GM23338 (cell line): ENCODE measurements around the gene PINK1. TPM values are rescaled to one million over a fixed set of nuclear protein-coding genes. Genes with fewer than 3 reads are reported as not detected.

Experiments used
- ATAC-seq: fragments of 200-7000 bp; cut with Tn5 transposase; 3 replicates; pipeline ENCODE4 v1.9.1; 2020
- DNase-seq: peaks from one replicate; pipeline ENCODE4 v3.0.0-alpha.2; 2015; ENCODE audit warnings: low spot score
- H2AFZ ChIP-seq: fragments of 200-600 bp; sonication (generic); 2 replicates; pipeline ENCODE4 v1.8.0; 2016; ENCODE audit warnings: antibody characterized with exemption, mild to moderate bottlenecking, moderate library complexity
- H3F3A ChIP-seq: fragments of 200-600 bp; sonication (generic); replicated peaks from 2 replicates; pipeline ENCODE4 v1.8.0; 2017; ENCODE audit warnings: antibody characterized with exemption, mixed run types, low read depth
- H3K27ac ChIP-seq: fragments of 200-600 bp; sonication (generic); 2 replicates; pipeline ENCODE4 v1.6.1; 2016; ENCODE audit warnings: low read depth
- H3K27me3 ChIP-seq: fragments of 200-600 bp; sonication (generic); 2 replicates; pipeline ENCODE4 v1.8.0; 2016; ENCODE audit warnings: mild to moderate bottlenecking, mixed run types, moderate library complexity; ENCODE audit not compliant: insufficient read depth
- H3K36me3 ChIP-seq: fragments of 200-600 bp; sonication (generic); 2 replicates; pipeline ENCODE4 v1.8.0; 2016; ENCODE audit warnings: mild to moderate bottlenecking; ENCODE audit not compliant: insufficient read depth
- H3K4me1 ChIP-seq: fragments of 200-600 bp; sonication (generic); 2 replicates; pipeline ENCODE4 v1.8.0; 2016; ENCODE audit warnings: mild to moderate bottlenecking, moderate library complexity; ENCODE audit not compliant: insufficient read depth
- H3K4me2 ChIP-seq: fragments of 200-600 bp; sonication (generic); 2 replicates; pipeline ENCODE4 v1.7.1; 2017; ENCODE audit warnings: mixed run types
- H3K4me3 ChIP-seq: fragments of 200-600 bp; sonication (generic); 2 replicates; pipeline ENCODE4 v1.6.1; 2016; ENCODE audit warnings: mixed run types
- H3K79me2 ChIP-seq: fragments of 200-600 bp; sonication (generic); replicated peaks from 2 replicates; pipeline ENCODE4 v1.8.0; 2017; ENCODE audit warnings: mild to moderate bottlenecking; ENCODE audit not compliant: insufficient read depth
- H3K9me2 ChIP-seq: fragments of 200-600 bp; sonication (generic); 2 replicates; pipeline ENCODE4 v1.8.0; 2017; ENCODE audit not compliant: insufficient read depth
- H4K20me1 ChIP-seq: fragments of 200-600 bp; sonication (generic); replicated peaks from 2 replicates; pipeline ENCODE4 v1.8.0; 2017; ENCODE audit warnings: mild to moderate bottlenecking; ENCODE audit not compliant: insufficient read depth
- H3K27ac Mint-ChIP-seq: 2 replicates; pipeline ENCODE4 v1.8.0; 2020; ENCODE audit warnings: inconsistent platforms, mild to moderate bottlenecking, moderate library complexity, mixed read lengths
- H3K27me3 Mint-ChIP-seq: 3 replicates; pipeline ENCODE4 v1.8.0; 2022; ENCODE audit warnings: low read depth, mild to moderate bottlenecking, moderate library complexity, mixed read lengths, inconsistent platforms; ENCODE audit not compliant: insufficient read depth, poor library complexity
- H3K36me3 Mint-ChIP-seq: 3 replicates; pipeline ENCODE4 v1.8.0; 2021; ENCODE audit warnings: low read depth, mild to moderate bottlenecking, inconsistent platforms, moderate library complexity, mixed read lengths
- H3K4me1 Mint-ChIP-seq: 3 replicates; pipeline ENCODE4 v1.8.0; 2020; ENCODE audit warnings: mild to moderate bottlenecking, inconsistent platforms, mixed read lengths
- H3K4me3 Mint-ChIP-seq: 3 replicates; pipeline ENCODE4 v1.8.0; 2021; ENCODE audit warnings: moderate library complexity, mild to moderate bottlenecking, inconsistent platforms, mixed read lengths
- H3K9me3 Mint-ChIP-seq: 3 replicates; pipeline ENCODE4 v1.8.0; 2020; ENCODE audit warnings: moderate library complexity, mild to moderate bottlenecking, inconsistent platforms, mixed read lengths
- CREB1 ChIP-seq: fragments of 250-450 bp; sonication (Bioruptor Pico); IDR thresholded peaks from 2 replicates; pipeline ENCODE4 v1.5.0; 2020; ENCODE audit warnings: low read depth, mild to moderate bottlenecking, moderate library complexity
- CTCF ChIP-seq, 2 experiments: fragments of 200-600 bp in 1 of 2; sonication (generic) in 1 of 2; conservative IDR thresholded peaks; 2 replicates each; pipeline versions ENCODE4 v1.5.1 to v1.6.1; 2016 to 2017; ENCODE audit warnings: antibody characterized with exemption in 2 of 2, low read depth in 2 of 2, mild to moderate bottlenecking in 2 of 2, moderate library complexity in 1 of 2
- ETS1 ChIP-seq: IDR thresholded peaks from 2 replicates; pipeline ENCODE4 v1.6.1; 2016; ENCODE audit warnings: antibody characterized with exemption
- EZH2 ChIP-seq: fragments of 200-600 bp; sonication (generic); IDR thresholded peaks from one replicate; pipeline ENCODE4 v1.8.0; 2017; ENCODE audit warnings: antibody characterized with exemption, mild to moderate bottlenecking, low read depth; ENCODE audit not compliant: unreplicated experiment
- EZH2phosphoT487 ChIP-seq: fragments of 200-600 bp; sonication (generic); IDR thresholded peaks from one replicate; pipeline ENCODE4 v1.8.1; 2018; ENCODE audit warnings: antibody characterized with exemption; ENCODE audit not compliant: unreplicated experiment
- JUNB ChIP-seq: IDR thresholded peaks from one replicate; pipeline ENCODE4 v1.6.1; 2016; ENCODE audit warnings: antibody characterized with exemption; ENCODE audit not compliant: unreplicated experiment
- NANOG ChIP-seq: IDR thresholded peaks from 2 replicates; pipeline ENCODE4 v1.6.1; 2016; ENCODE audit warnings: antibody characterized with exemption, borderline replicate concordance
- POLR2AphosphoS5 ChIP-seq: IDR thresholded peaks from 2 replicates; pipeline ENCODE4 v1.6.1; 2016; ENCODE audit warnings: antibody characterized with exemption, low read depth
- STAT1 ChIP-seq: IDR thresholded peaks from one replicate; pipeline ENCODE4 v1.6.1; 2016; ENCODE audit warnings: antibody characterized with exemption; ENCODE audit not compliant: unreplicated experiment
- ZNF114 ChIP-seq: fragments of 250-450 bp; sonication (Bioruptor Pico); IDR thresholded peaks from 2 replicates; pipeline ENCODE4 v1.5.0; 2020; ENCODE audit warnings: mild to moderate bottlenecking, moderate library complexity
- polyA plus RNA-seq: library from polyadenylated mRNA; unstranded; fragments of >200 nt; fragmentation: Nextera tagmentation; extraction: Ambion mirVana; gene quantifications from 2 replicates; pipeline ENCODE4 v1.2.1, GENCODE V29; 2016
- total RNA-seq: library from RNA; depleted of rRNA; stranded (reverse); fragments of >200 nt; shearing (Covaris generic); gene quantifications from 2 replicates; pipeline ENCODE4 v1.2.3, GENCODE V29; 2014
- TF ChIP-seq, protein P1 (sequence below): IDR thresholded peaks from one replicate; pipeline ENCODE4 v1.6.1; 2018; ENCODE audit warnings: antibody characterized with exemption; ENCODE audit not compliant: unreplicated experiment
- TF ChIP-seq, protein P2 (sequence below): fragments of 250-450 bp; sonication (Bioruptor Pico); IDR thresholded peaks from 2 replicates; pipeline ENCODE4 v1.5.0; 2020; ENCODE audit warnings: mild to moderate bottlenecking, moderate library complexity

The PINK1 gene
- total and polyA plus RNA-seq, 2 experiments from 2014 or later, result 20.8 to 42.7 TPM

- H2AFZ ChIP-seq, result no peak overlapping the region
- H3K27me3 Mint-ChIP-seq, result peaks cover 4% of the 10 kb centered on the region
- TF ChIP-seq ETS1 (no peak), EZH2phosphoT487 (no peak), JUNB (no peak), STAT1 (no peak), CTCF (conservative IDR thresholded peaks at IDR 0.05; ENCODE audit: low read depth in 2 of 2) (no peak), EZH2 (no peak), NANOG (no peak), ZNF114 (no peak), CREB1 (no peak), POLR2AphosphoS5 (no peak)
- TF ChIP-seq, protein P1, sequence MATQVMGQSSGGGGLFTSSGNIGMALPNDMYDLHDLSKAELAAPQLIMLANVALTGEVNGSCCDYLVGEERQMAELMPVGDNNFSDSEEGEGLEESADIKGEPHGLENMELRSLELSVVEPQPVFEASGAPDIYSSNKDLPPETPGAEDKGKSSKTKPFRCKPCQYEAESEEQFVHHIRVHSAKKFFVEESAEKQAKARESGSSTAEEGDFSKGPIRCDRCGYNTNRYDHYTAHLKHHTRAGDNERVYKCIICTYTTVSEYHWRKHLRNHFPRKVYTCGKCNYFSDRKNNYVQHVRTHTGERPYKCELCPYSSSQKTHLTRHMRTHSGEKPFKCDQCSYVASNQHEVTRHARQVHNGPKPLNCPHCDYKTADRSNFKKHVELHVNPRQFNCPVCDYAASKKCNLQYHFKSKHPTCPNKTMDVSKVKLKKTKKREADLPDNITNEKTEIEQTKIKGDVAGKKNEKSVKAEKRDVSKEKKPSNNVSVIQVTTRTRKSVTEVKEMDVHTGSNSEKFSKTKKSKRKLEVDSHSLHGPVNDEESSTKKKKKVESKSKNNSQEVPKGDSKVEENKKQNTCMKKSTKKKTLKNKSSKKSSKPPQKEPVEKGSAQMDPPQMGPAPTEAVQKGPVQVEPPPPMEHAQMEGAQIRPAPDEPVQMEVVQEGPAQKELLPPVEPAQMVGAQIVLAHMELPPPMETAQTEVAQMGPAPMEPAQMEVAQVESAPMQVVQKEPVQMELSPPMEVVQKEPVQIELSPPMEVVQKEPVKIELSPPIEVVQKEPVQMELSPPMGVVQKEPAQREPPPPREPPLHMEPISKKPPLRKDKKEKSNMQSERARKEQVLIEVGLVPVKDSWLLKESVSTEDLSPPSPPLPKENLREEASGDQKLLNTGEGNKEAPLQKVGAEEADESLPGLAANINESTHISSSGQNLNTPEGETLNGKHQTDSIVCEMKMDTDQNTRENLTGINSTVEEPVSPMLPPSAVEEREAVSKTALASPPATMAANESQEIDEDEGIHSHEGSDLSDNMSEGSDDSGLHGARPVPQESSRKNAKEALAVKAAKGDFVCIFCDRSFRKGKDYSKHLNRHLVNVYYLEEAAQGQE, result no peak
- TF ChIP-seq, protein P2, sequence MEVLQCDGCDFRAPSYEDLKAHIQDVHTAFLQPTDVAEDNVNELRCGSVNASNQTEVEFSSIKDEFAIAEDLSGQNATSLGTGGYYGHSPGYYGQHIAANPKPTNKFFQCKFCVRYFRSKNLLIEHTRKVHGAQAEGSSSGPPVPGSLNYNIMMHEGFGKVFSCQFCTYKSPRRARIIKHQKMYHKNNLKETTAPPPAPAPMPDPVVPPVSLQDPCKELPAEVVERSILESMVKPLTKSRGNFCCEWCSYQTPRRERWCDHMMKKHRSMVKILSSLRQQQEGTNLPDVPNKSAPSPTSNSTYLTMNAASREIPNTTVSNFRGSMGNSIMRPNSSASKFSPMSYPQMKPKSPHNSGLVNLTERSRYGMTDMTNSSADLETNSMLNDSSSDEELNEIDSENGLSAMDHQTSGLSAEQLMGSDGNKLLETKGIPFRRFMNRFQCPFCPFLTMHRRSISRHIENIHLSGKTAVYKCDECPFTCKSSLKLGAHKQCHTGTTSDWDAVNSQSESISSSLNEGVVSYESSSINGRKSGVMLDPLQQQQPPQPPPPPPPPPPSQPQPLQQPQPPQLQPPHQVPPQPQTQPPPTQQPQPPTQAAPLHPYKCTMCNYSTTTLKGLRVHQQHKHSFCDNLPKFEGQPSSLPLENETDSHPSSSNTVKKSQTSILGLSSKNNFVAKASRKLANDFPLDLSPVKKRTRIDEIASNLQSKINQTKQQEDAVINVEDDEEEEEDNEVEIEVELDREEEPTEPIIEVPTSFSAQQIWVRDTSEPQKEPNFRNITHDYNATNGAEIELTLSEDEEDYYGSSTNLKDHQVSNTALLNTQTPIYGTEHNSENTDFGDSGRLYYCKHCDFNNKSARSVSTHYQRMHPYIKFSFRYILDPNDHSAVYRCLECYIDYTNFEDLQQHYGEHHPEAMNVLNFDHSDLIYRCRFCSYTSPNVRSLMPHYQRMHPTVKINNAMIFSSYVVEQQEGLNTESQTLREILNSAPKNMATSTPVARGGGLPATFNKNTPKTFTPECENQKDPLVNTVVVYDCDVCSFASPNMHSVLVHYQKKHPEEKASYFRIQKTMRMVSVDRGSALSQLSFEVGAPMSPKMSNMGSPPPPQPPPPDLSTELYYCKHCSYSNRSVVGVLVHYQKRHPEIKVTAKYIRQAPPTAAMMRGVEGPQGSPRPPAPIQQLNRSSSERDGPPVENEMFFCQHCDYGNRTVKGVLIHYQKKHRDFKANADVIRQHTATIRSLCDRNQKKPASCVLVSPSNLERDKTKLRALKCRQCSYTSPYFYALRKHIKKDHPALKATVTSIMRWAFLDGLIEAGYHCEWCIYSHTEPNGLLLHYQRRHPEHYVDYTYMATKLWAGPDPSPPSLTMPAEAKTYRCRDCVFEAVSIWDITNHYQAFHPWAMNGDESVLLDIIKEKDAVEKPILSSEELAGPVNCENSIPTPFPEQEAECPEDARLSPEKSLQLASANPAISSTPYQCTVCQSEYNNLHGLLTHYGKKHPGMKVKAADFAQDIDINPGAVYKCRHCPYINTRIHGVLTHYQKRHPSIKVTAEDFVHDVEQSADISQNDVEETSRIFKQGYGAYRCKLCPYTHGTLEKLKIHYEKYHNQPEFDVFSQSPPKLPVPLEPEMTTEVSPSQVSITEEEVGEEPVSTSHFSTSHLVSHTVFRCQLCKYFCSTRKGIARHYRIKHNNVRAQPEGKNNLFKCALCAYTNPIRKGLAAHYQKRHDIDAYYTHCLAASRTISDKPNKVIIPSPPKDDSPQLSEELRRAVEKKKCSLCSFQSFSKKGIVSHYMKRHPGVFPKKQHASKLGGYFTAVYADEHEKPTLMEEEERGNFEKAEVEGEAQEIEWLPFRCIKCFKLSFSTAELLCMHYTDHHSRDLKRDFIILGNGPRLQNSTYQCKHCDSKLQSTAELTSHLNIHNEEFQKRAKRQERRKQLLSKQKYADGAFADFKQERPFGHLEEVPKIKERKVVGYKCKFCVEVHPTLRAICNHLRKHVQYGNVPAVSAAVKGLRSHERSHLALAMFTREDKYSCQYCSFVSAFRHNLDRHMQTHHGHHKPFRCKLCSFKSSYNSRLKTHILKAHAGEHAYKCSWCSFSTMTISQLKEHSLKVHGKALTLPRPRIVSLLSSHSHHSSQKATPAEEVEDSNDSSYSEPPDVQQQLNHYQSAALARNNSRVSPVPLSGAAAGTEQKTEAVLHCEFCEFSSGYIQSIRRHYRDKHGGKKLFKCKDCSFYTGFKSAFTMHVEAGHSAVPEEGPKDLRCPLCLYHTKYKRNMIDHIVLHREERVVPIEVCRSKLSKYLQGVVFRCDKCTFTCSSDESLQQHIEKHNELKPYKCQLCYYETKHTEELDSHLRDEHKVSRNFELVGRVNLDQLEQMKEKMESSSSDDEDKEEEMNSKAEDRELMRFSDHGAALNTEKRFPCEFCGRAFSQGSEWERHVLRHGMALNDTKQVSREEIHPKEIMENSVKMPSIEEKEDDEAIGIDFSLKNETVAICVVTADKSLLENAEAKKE, result no peak
- no peaks in the 10 kb centered on the region; the same call in 2 of the 3 replicates for H3K9me3 Mint-ChIP-seq
- no peak overlapping the region for H3K4me2 ChIP-seq
- H4K20me1 ChIP-seq, result no peaks in the 10 kb centered on the region
- H3K79me2 ChIP-seq, result no peaks in the 10 kb centered on the region
- H3K27me3 ChIP-seq, result no peaks in the 10 kb centered on the region
- no peak overlapping the region for H3K27ac Mint-ChIP-seq
- H3F3A ChIP-seq, result no peaks in the 10 kb centered on the region
- ATAC-seq (no peak), DNase-seq (no peak)
- H3K36me3 ChIP-seq, result no peaks in the 10 kb centered on the region
- peaks cover 8% of the 10 kb centered on the region; the same call in 1 of the 2 replicates for H3K9me2 ChIP-seq
- no peaks in the 10 kb centered on the region; the same call in 2 of the 3 replicates for H3K36me3 Mint-ChIP-seq
- no peaks in the 10 kb centered on the region for H3K4me1 Mint-ChIP-seq
- H3K4me3 ChIP-seq, result no peak overlapping the region
- no peak overlapping the region for H3K27ac ChIP-seq
- H3K4me3 Mint-ChIP-seq, result no peak overlapping the region
- H3K4me1 ChIP-seq, result no peaks in the 10 kb centered on the region
Observed at GRCh38 chr1:20601129-20601825, 32.0 kb upstream of the PINK1 start.
